ENCODE results near the gene IER2. TPM values are rescaled to one million over a fixed set of nuclear protein-coding genes. Genes with fewer than 3 reads are reported as not detected.
A peak's percentile ranks its signal among the peaks of the same experiment; 100 is the strongest.

Gene IER2
- total and polyA plus RNA-seq, 2 of the 8 experiments (the other 6 are each of a cell fraction or from before 2014, with no cell fraction given): 84.5 to 138 TPM

GRCh38 chr19:13102416-13102665 lies 47.9 kb upstream of the IER2 start:
- Histone ChIP-seq H3K56ac (replicated peaks; ENCODE audit: insufficient read length, low read depth, low read length) (no peak overlapping the region), H3K4me2 (ENCODE audit: insufficient read depth in 1 of 2, low read depth in 2 of 2, low read length in 2 of 2) (peak overlapping the region; percentile 42 to 63; a peak in 3 of 4 replicates), H3K9ac (replicated peaks in 1 of 4; ENCODE audit: extremely low read depth in 1 of 4, low read depth in 3 of 4, low read length in 3 of 4) (no peak overlapping the region; a peak in 1 of 7 replicates), H3K27ac (ENCODE audit: low read depth, low read length) (no peak overlapping the region), H3K14ac (ENCODE audit: insufficient read length) (no peak overlapping the region), H2BK20ac (ENCODE audit: low read length) (no peak overlapping the region), H3K18ac (ENCODE audit: extremely low read depth, low read length) (peak overlapping the region; percentile 48), H3K9me3 (ENCODE audit: insufficient read depth in 2 of 2, low read depth in 1 of 2, low read length in 1 of 2) (no peaks in the 10 kb centered on the region), H3K4ac (replicated peaks; ENCODE audit: insufficient read length, low read depth, low read length) (no peak overlapping the region), H3K79me2 (ENCODE audit: control insufficient read depth in 1 of 2, insufficient read depth in 2 of 2, low read length in 2 of 2) (no peaks in the 10 kb centered on the region), H3K4me3 (ENCODE audit: extremely low read depth in 1 of 4, insufficient read depth in 2 of 4, low read depth in 3 of 4, low read length in 4 of 4) (peak overlapping the region; percentile 5 to 55 (median 28); a peak in 7 of 8 replicates), H4K20me1 (replicated peaks in 1 of 2; ENCODE audit: control insufficient read depth in 1 of 2, insufficient read depth in 2 of 2, low read length in 2 of 2) (peaks cover 0 to 16% of the 10 kb centered on the region in 2 experiments), H3K23me2 (ENCODE audit: low read depth, low read length) (peaks cover 6% of the 10 kb centered on the region; the same call in 1 of the 2 replicates), H4K5ac (ENCODE audit: insufficient read length, low read depth, low read length) (no peak overlapping the region), H3K36me3 (ENCODE audit: control insufficient read depth in 2 of 4, insufficient read depth in 4 of 4, low read length in 3 of 4) (peaks cover 0 to 3% (median 2%) of the 10 kb centered on the region in 4 experiments; a peak in 2 of 8 replicates), H4K91ac (replicated peaks; ENCODE audit: insufficient read length, low read length) (peak overlapping the region; percentile 65), H3K4me1 (replicated peaks in 1 of 4; ENCODE audit: control insufficient read depth in 3 of 4, insufficient read depth in 4 of 4, low read length in 3 of 4) (peaks cover 0 to 26% (median 9%) of the 10 kb centered on the region in 4 experiments; a peak in 5 of 7 replicates), H2BK5ac (ENCODE audit: low read depth, low read length) (0 out of 2 replicates have a peak overlapping the region, but pooled peaks have one; percentile 24), H3K79me1 (ENCODE audit: low read depth, low read length) (no peaks in the 10 kb centered on the region), H2BK120ac (replicated peaks; ENCODE audit: low read depth, low read length) (no peak overlapping the region), H2BK12ac (ENCODE audit: low read depth, low read length) (peak overlapping the region; percentile 68; the same call in 1 of the 2 replicates), H3K23ac (ENCODE audit: insufficient read length) (no peak overlapping the region), H3K27me3 (replicated peaks in 1 of 4; ENCODE audit: control insufficient read depth in 3 of 4, extremely low read depth in 1 of 4, insufficient read depth in 3 of 4, low read length in 3 of 4) (peaks cover 31 to 54% (median 48%) of the 10 kb centered on the region in 4 experiments), H2AFZ (ENCODE audit: low read length) (no peak overlapping the region; the same call in 1 of the 2 replicates), H4K8ac (ENCODE audit: extremely low read depth, insufficient read depth, low read length) (no peak overlapping the region; the same call in 1 of the 2 replicates), H2AK5ac (ENCODE audit: low read depth, low read length) (no peak overlapping the region; the same call in 1 of the 2 replicates), H2BK15ac (ENCODE audit: low read length) (0 out of 2 replicates have a peak overlapping the region, but pooled peaks have one; percentile 72)
- DNase-seq (ENCODE audit: low read depth in 1 of 2, low spot score in 2 of 2) (no peak), FAIRE-seq (no peak)
- ChIA-PET POLR2A (ENCODE audit: partially characterized antibody) (interaction anchor here (1.0 to 11.6 kb wide), 3 partner anchors 9 to 50 kb away, joined by 3 to 141 read pairs (median 14); partner anchors contain the start of genes NACC1 and TRMT1), CTCF (ENCODE audit: partially characterized antibody) (interaction anchor here (1.5 to 5.0 kb wide), 4 partner anchors 18 to 125 kb away, joined by 3 to 47 read pairs (median 6); no protein-coding TSS in a partner anchor)
- TF ChIP-seq SP4 (IDR thresholded peaks at IDR 0.05; ENCODE audit: low read length) (no peak), CHD2 (IDR thresholded peaks at IDR 0.05; ENCODE audit: low read length) (peak; percentile 77; the same call in 1 of the 2 replicates), SUZ12 (IDR thresholded peaks at IDR 0.05; ENCODE audit: low read length) (peak; percentile 23; the same call in 1 of the 2 replicates), RNF2 (IDR thresholded peaks at IDR 0.05; ENCODE audit: borderline replicate concordance, low read depth, low read length, missing control alignments, poor library complexity, severe bottlenecking) (no peak)
- WGBS, 2 experiments (ENCODE audit: extremely low coverage in 1 of 2, insufficient coverage in 1 of 2, insufficient read length in 1 of 2, insufficient replicate concordance in 2 of 2, low coverage in 1 of 2, low lambda C conversion rate in 2 of 2, missing lambda C conversion rate in 1 of 2): 23% methylated on average over 7 of the region's 7 CpGs; no CpG with 5 or more reads in 1 of the 2 experiments

Measured in H1 (cell line).